Tracheal epithelial cell (primary cell): Measurements from ENCODE around the gene NPAS2. TPM values are rescaled to one million over a fixed set of nuclear protein-coding genes. Genes with fewer than 3 reads are reported as not detected.

Experiments
- total RNA-seq: library from RNA; depleted of rRNA; stranded (reverse); fragments of >200 nt; gene quantifications from 2 replicates; pipeline ENCODE4 v1.2.1, GENCODE V29; 2014

NPAS2 gene
- total RNA-seq: 10.1 and 31.8 TPM in 2 replicates

GRCh38 chr2:100819370-100820272 lies at the start of gene NPAS2:
TSS of gene NPAS2 (plus strand) at chr2:100820139. CDS start at chr2:100904755, 84,616 bp downstream.

GRCh38 chr2:101001691-101002561 lies 182.0 kb downstream of the NPAS2 start, which contains the start of gene RPL31:
TSS of gene RPL31 (plus strand) at chr2:101002289. CDS start at chr2:101002702, 413 bp downstream.

Other genes starting within 250 kb of the NPAS2 start
- 1,606 and 2,246 TPM in 2 replicates for gene RPL31, start 182.2 kb downstream of the NPAS2 start, total RNA-seq